HEK293T (cell line): ENCODE results near the gene SPTBN5.

ENCODE experiments used
- CTCF ChIA-PET: fragments of 350-600 bp; formaldehyde crosslinking; extraction: SDS; loops from one replicate; lab custom pipeline; 2021; ENCODE audit warnings: antibody characterized with exemption, inconsistent platforms; lab: Yijun Ruan, JAX
- POLR2A ChIA-PET: fragments of 350-600 bp; formaldehyde crosslinking; extraction: SDS; loops from one replicate; lab custom pipeline; 2020; ENCODE audit warnings: antibody characterized with exemption, inconsistent platforms; lab: Yijun Ruan, JAX
- DNase-seq: peaks from one replicate; pipeline ENCODE4 v3.0.0; 2012; ENCODE audit warnings: mixed read lengths; ENCODE audit errors: extremely low spot score
- ARNT ChIP-seq: fragments of 450-650 bp; IDR thresholded peaks from 2 replicates; pipeline ENCODE4 v1.6.1; 2017; ENCODE audit warnings: mild to moderate bottlenecking
- BHLHE40 ChIP-seq: fragments of 450-650 bp; IDR thresholded peaks from 2 replicates; pipeline ENCODE4 v1.6.1; 2016; ENCODE audit warnings: mild to moderate bottlenecking, moderate library complexity, borderline replicate concordance
- CTBP1 ChIP-seq: fragments of 450-650 bp; IDR thresholded peaks from 2 replicates; pipeline ENCODE4 v1.6.1; 2016; ENCODE audit warnings: borderline replicate concordance
- ELF4 ChIP-seq: fragments of 450-650 bp; IDR thresholded peaks from 2 replicates; pipeline ENCODE4 v1.6.1; 2017; ENCODE audit warnings: antibody characterized with exemption
- FOXA1 ChIP-seq: fragments of 450-650 bp; IDR thresholded peaks from 2 replicates; pipeline ENCODE4 v1.6.1; 2016; ENCODE audit warnings: mild to moderate bottlenecking
- FOXK2 ChIP-seq: fragments of 450-650 bp; IDR thresholded peaks from 2 replicates; pipeline ENCODE4 v1.6.1; 2016; ENCODE audit warnings: mild to moderate bottlenecking
- FOXM1 ChIP-seq: fragments of 450-650 bp; IDR thresholded peaks from 2 replicates; pipeline ENCODE4 v1.6.1; 2017; ENCODE audit warnings: mild to moderate bottlenecking, borderline replicate concordance
- HDGF ChIP-seq: fragments of 450-650 bp; IDR thresholded peaks from 2 replicates; pipeline ENCODE4 v1.6.1; 2017; ENCODE audit warnings: antibody characterized with exemption, borderline replicate concordance
- L3MBTL2 ChIP-seq: fragments of 450-650 bp; conservative IDR thresholded peaks from 2 replicates; pipeline ENCODE4 v1.6.1; 2016; ENCODE audit warnings: mild to moderate bottlenecking
- LEF1 ChIP-seq: fragments of 450-650 bp; IDR thresholded peaks from 2 replicates; pipeline ENCODE4 v1.6.1; 2017; ENCODE audit warnings: mild to moderate bottlenecking, borderline replicate concordance
- NFRKB ChIP-seq: fragments of 450-650 bp; IDR thresholded peaks from 2 replicates; pipeline ENCODE4 v1.6.1; 2016; ENCODE audit warnings: mild to moderate bottlenecking, moderate library complexity
- PKNOX1 ChIP-seq: fragments of 450-650 bp; IDR thresholded peaks from 2 replicates; pipeline ENCODE4 v1.6.1; 2016
- SP1 ChIP-seq: fragments of 450-650 bp; IDR thresholded peaks from 2 replicates; pipeline ENCODE4 v1.6.1; 2017
- SUZ12 ChIP-seq: fragments of 450-650 bp; IDR thresholded peaks from 2 replicates; pipeline ENCODE4 v1.6.1; 2016; ENCODE audit warnings: mild to moderate bottlenecking
- TARDBP ChIP-seq: fragments of 450-650 bp; IDR thresholded peaks from 2 replicates; pipeline ENCODE4 v1.6.1; 2016
- ZNF384 ChIP-seq: fragments of 450-650 bp; IDR thresholded peaks from 2 replicates; pipeline ENCODE4 v1.6.1; 2016

The SPTBN5 gene

GRCh38 chr15:41852736-41853590 lies 40.9 kb downstream of the SPTBN5 start:
- ChIA-PET CTCF (no interaction called here), POLR2A (no interaction called here)
- TF ChIP-seq LEF1 (no peak), ARNT (no peak), TARDBP (no peak), L3MBTL2 (no peak), NFRKB (no peak), ELF4 (no peak), BHLHE40 (no peak), PKNOX1 (no peak), FOXM1 (no peak), ZNF384 (no peak), SUZ12 (no peak), SP1 (no peak), CTBP1 (no peak), HDGF (no peak), FOXA1 (no peak), FOXK2 (no peak)
- DNase-seq: no peak

GRCh38 chr15:41851755-41852370 lies 42.0 kb downstream of the SPTBN5 start:
- ChIA-PET POLR2A (interaction anchor here (1.1 kb wide), 1 partner anchor 18 kb away, joined by 3 read pairs; no protein-coding TSS in a partner anchor), CTCF (no interaction called here)
- no peak for DNase-seq

GRCh38 chr15:41851167-41851523 lies 42.7 kb downstream of the SPTBN5 start:
- ChIA-PET POLR2A (interaction anchor here (1.1 kb wide), 1 partner anchor 19 kb away, joined by 3 read pairs; no protein-coding TSS in a partner anchor), CTCF (no interaction called here)
- DNase-seq: no peak
- TF ChIP-seq TARDBP: no peak
- TF ChIP-seq FOXA1: no peak
- TF ChIP-seq PKNOX1: no peak
- TF ChIP-seq CTBP1: no peak
- TF ChIP-seq ELF4: no peak
- no peak for TF ChIP-seq L3MBTL2
- TF ChIP-seq ZNF384: no peak
- TF ChIP-seq HDGF: no peak
- no peak for TF ChIP-seq FOXM1
- TF ChIP-seq ARNT: no peak
- no peak for TF ChIP-seq LEF1
- TF ChIP-seq SUZ12: no peak
- TF ChIP-seq BHLHE40: no peak
- TF ChIP-seq NFRKB: no peak
- no peak for TF ChIP-seq SP1

More at GRCh38 chr15:41851755-41852370, 42.0 kb downstream of the SPTBN5 start:
- TF ChIP-seq BHLHE40 (no peak), LEF1 (no peak), ZNF384 (no peak), L3MBTL2 (no peak), NFRKB (no peak), PKNOX1 (no peak), ELF4 (no peak), FOXM1 (no peak), CTBP1 (no peak), FOXK2 (no peak), ARNT (no peak), FOXA1 (no peak), SP1 (no peak), HDGF (no peak), TARDBP (no peak), SUZ12 (no peak)

- ChIA-PET POLR2A (interaction anchor here (1.1 kb wide), 1 partner anchor 19 kb away, joined by 3 read pairs; no protein-coding TSS in a partner anchor), CTCF (no interaction called here)
- TF ChIP-seq FOXK2 (no peak), TARDBP (no peak), FOXM1 (no peak), SUZ12 (no peak), CTBP1 (no peak), L3MBTL2 (no peak), BHLHE40 (no peak), LEF1 (no peak), FOXA1 (no peak), ARNT (no peak), NFRKB (no peak)
- DNase-seq: no peak
Measured at GRCh38 chr15:41850482-41851166, 43.2 kb downstream of the SPTBN5 start.

- ChIA-PET CTCF (no interaction called here), POLR2A (no interaction called here)
- TF ChIP-seq NFRKB (no peak), PKNOX1 (no peak), FOXM1 (no peak), TARDBP (no peak), SP1 (no peak), L3MBTL2 (no peak)
- DNase-seq: no peak
Measured at GRCh38 chr15:41849861-41850260, 44.0 kb downstream of the SPTBN5 start.
